HL-60/S4 treated with phorbol 12-myristate 13-acetate at 8.2 ng/mL for 4 days and 3 days (cell line): ENCODE data around the gene PDE6G.
"Not testable (repeated sequence)": the region's sequence is repeated elsewhere in the genome, so short reads cannot be mapped to it uniquely, and the experiment has no call there.

Source experiments
- in situ Hi-C: fragments of 300-500 bp; cut with MboI; formaldehyde crosslinking; loops from 2 replicates; pipeline ENCODE4 v1.15.0; 2022; ENCODE audit warnings: low sequenced_read_pairs

Gene PDE6G

DNA sequence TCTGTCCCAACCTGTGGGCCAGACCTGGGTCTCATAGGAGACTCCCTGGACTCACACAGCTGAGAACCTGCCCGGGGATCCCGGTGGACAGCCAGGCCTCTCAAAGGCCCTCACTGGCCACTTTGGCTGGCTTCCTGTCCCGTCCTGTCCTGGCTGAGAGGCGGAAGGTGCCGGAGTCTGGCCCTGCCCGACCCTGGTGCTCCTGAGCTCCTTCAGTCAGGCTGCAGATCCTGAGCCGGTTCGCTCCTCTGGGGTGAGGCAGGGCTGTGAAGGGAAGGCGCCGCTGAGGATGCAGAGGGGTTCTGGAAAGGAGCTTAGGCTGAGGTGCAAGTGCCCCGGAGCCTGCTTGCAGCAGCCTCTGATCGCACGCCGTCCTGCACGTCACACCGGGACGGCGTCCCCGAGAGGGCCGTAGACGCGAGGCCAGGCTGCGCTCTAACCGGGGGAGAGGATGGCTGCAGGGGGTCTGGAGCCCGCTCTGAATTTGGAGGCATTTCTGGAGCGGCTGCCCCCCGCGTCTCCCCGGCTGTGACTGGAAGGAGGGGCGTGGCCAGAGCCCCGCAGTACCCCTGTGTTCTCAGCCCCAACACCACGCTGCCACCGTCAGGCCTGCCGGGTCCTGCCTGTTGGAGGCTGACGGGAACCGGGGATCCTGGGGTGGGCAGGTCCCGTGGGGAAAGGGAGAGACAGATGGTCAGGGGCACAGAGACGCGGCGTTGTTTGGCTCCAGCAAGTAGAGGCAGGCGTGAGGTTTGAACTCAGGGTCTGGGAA, 31.6 kb upstream of the PDE6G start:
- in situ Hi-C loops, result no loop called here

DNA sequence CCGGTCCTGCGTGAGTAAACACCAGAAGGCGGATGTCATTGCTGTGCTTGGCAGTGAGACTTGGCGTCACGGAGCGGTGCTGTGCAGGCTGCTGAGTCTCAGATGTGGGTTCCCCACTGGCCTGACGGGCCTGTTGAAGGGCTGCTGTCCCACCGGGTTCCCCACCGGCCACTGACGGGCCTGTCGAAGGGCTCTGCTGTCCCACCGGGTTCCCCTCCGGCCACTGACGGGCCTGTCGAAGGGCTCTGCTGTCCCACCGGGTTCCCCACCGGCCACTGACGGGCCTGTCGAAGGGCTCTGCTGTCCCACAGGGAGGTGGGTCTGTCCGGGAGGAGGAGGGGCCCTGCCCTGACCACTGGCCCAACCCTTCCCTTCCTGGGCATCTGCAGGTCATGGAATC, 30.3 kb upstream of the PDE6G start:
- in situ Hi-C loops, result no loop called here

DNA sequence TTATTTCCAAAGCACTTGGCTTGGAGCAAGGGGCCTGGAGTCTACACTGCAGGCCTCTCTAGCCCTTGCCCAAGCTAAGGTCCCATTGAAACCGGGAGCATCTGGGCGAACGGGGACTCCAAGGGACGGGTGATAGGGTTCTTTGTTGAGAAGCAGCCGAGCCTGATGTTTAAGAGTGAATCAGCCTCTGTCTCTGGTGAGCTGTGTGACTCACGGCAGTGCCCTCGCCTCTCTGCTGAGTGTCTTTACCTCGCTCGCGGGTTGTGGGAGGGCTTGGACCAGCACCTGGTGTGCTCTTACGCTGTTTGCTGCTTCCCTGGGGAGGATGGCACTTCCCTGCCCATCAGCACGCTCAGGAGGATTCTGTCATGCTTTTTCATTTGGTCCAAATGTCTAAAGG, 28.8 kb upstream of the PDE6G start:
- in situ Hi-C loops, result no loop called here

- in situ Hi-C loops, result no loop called here
These were observed 28.1 kb upstream of the PDE6G start for GRCh38 chr17:81684442-81684911.

GRCh38 chr17:81683584-81684441, 27.5 kb upstream of the PDE6G start, which contains the start of the genes ARL16 and HGS:
TSS of gene ARL16 (minus strand) at chr17:81683797. CDS start at chr17:81683753, 44 bp downstream.
TSS of gene HGS (plus strand) at chr17:81684011. CDS start at chr17:81684067, 56 bp downstream.
- in situ Hi-C loops, result no loop called here

DNA sequence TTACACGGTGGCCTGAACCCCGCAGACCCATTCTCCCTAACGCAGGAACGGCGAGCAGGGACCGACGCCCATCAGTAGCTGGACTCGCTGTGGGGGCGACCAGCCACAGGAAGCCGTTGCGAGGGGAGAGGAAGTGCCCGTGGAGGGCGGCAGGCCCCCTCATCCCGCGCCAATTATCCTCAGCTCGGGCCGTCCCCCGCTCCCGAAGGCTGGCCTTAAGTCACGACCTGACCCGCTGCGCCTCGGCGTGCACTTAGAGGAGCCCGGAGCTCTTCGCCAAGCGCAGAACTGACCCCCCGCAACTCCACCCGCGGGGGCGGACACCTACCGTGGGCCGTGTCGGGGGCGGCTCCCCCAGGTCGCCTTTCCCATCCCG, 26.9 kb upstream of the PDE6G start:
- in situ Hi-C loops, result no loop called here

DNA sequence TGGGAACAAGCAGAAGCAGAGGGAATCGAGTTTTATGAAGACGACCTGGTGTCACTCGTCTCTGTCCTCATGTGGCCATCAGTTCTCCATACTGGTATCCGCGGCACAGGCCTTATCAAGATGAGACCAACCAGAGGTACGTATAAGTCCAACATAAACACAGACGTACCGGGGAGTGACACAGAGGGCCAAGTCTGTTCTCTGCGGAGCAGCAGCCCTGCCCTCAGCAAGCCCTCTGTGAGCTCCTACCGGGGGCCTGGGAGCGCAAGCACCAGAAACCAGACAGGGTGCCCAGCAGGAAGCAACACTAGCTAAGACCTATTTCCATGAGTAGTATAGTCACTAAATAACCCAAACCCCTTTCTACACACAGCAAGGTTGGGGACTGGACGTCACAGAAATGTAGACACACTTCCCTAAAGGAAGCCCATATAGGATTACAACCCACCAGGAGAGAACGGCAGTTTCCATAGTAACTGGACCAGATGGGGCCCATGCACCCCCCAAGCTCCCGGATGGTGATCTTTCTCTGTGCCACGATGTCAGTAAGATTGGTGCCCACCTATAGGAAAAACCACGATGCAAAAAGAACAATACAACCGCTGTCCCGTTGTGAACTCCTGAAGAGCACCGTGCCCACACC, 26.3 kb upstream of the PDE6G start:
- in situ Hi-C loops, result no loop called here

DNA sequence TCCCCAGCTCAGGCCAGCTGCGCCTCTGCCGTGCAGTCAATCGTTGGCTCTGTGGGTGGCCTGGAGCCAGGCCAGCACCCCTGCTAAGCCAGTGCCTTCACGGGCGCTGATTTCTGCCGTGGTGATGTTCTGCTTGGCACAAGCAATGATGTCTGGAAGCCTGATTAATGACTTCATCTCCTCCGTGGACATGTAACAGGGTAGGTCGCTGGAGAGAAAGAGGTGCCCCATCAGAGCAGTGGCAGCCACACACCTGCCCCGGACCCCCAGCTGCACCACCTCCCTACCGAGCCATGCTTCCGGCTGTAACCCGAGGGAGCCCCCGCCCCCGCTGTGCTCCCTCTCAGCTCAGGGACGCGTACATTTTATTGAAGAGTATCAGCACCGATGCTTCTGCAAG, 25.3 kb upstream of the PDE6G start:
- in situ Hi-C loops, result no loop called here

DNA sequence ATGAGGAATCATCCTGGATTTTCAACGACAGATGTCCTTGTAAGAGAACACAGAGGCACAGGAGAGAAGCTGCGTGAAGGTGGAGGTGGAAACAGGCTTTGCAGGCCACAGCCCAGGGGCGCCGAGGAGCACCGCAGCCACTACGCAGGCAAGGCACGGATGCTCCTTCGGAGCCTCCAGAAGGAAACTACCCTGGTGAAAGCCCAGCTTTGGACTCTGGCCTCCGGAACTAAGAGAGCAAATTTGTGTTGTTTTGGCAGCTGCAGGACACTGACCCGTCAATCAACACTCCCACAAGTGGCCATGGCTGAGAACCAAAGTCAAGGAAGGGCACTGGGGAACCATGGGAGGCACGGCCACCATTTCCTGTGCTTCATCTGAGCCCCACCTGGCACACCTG, 23.8 kb upstream of the PDE6G start:
- in situ Hi-C loops, result no loop called here

- in situ Hi-C loops, result no loop called here
These were observed 20.6 kb upstream of the PDE6G start for GRCh38 chr17:81676906-81677305.

DNA sequence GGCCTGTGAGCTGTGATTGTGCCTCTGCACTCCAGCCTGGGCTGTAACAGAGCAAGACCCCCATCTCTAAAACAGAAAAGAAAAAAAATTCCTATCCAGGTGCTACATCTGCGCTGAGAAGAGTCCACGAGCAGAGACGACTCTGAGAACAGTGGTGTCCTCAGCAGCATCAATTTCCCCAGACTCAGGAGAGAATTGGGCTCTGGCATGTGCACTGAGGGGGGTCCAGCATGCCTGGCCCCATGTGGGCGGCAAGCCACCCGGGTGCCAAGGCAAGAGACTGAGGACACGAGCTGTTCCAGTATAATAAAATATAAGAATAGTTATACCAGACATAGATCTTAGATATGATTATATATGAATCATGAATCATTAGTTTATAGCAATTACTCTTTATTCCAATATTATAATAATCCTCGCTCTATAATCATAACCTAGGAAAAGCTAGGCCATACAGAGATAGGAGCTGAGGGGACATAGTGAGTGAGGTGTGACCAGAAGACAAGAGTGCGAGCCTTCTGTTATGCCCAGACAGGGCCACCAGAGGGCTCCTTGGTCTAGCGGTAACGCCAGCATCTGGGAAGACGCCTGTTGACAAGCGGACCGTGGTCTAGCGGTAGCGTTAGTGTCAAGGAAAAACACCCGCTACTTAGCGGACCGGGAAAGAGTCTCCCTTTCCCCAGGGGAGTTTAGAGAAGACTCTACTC, 19.3 kb upstream of the PDE6G start:
- in situ Hi-C loops, result not testable (repeated sequence)

DNA sequence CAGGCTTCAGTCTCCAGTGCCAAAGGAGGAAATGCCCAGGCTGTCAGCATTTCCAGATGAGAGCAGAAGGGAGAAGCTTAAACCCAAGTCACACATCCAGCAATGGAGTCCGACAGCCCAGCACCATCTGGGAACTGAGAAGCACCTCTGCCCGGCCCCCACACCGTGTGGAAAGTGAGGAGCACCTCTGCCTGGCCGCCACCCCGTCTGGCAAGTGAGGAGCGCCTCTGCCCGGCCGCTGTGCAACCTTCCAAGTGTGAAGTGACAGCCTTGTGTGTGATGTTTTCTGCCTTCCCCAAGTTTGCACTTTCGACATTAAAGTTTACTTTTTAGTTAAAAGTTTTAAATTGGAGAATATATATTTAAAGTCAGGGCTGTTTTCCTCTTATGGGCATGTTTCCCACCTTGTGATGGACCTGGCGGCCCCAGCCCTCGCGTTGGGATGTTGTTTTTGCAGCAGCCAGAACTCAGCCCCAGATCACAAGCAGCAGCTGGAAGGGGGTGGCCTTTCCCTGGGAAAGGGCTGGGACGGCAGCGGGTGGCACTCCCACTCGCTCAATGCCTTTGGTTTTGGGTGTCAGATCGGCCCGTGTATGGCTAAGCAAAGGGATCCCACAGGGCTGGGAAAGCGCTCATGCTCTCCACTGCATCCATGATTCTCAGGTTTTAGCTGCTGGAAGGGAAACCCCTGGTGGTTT, 17.4 kb upstream of the PDE6G start:
- in situ Hi-C loops, result no loop called here

DNA sequence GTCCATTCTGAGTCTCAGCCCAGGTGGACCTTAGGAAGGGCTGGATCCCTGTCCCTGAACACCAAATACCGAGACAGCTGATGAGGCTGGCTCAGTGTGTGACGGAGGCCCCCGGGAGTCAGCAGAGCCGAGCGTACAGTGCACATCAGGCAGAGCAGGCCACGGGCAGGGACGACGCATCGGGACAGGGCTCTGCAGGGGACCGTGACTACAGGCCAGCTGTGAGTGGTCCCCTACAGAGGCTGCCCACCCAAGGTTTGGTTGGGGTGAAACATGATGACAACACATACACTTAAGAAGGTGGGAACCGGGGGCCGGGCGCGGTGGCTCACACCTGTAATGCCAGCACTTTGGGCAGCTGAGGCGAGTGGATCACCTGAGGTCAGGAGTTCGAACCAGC, 16.6 kb upstream of the PDE6G start:
- in situ Hi-C loops, result no loop called here

- in situ Hi-C loops, result no loop called here
These were observed 16.2 kb upstream of the PDE6G start for GRCh38 chr17:81672504-81672903.

DNA sequence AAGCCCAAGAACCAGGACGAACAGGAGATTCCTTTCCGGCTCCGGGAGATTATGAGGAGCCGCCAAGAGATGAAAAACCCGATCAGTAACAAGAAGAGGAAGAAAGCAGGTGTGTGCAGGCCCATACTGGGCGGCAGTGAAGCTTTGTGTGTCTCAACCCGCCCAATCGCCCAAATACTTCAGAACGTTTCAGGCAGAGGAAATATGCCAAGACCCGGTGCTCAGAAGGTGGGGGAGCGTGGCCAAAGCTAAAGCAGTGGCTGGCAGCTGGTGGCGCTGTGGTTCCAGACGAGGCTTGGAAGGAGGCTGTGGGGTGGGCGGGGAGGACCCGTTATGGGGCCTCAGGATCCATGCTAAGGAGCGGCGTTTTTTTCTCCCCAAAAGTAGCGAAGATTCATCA, 11.4 kb upstream of the PDE6G start:
- in situ Hi-C loops, result no loop called here

DNA sequence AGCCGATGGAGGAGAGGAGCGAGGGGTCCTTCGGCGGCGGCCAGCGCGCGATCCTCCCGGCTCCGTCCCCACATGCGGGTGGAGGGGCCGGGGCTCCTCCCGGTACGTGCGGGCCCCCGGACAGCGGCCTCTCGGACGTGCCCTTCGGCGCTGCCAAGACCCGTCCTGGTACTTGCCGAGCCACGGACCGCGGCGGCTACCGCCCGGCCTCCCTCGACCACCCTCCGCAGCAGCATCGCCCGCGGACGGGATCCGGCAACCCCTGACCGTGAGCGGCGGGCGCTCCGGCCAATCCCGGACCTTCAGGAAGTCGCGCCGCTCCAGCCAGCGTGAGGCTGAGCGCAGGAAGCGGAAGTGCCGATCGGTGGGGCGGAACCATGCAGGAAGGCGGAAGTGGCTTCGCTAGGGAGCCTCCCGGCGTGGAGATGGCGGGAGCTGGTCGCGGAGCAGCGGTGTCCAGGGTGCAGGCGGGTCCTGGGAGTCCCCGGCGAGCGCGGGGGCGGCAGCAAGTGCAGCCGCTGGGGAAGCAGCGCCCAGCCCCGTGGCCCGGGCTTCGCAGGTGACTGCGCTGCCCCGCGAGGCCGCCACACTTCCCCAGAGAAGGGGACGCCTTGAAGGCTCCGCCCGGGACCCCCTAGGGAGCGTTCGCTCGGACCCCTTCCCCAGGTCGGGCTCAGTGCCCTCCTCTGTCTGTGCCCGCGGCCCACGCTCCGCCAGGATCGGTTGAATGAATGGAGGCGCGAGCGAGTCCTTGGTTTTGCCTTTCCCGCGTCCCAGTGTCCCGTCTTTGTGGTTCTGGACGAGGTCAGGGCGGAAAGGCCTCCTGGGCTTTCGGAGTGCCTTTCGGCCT, 10.2 kb upstream of the PDE6G start, which contains the start of the genes CCDC137 and OXLD1:
CCDC137 (plus strand) TSS at position 396 of the 850 bp plus-strand sequence; CDS start at position 426, 30 bp downstream.
OXLD1 (minus strand) TSS at position 264 of the 850 bp plus-strand sequence; CDS start at position 236, 28 bp downstream.
- in situ Hi-C loops, result no loop called here

GRCh38 chr17:81666092-81666341, 9.7 kb upstream of the PDE6G start:
- in situ Hi-C loops, result no loop called here

- in situ Hi-C loops, result no loop called here
These were observed 9.1 kb upstream of the PDE6G start for GRCh38 chr17:81665205-81666091.
